Uterus (tissue), 2 donors: ENCODE measurements around the gene RAPSN.

Experiments used
- CTCF ChIP-seq, 4 experiments: fragments of 200-600 bp in 2 of 4; fragments of 450-650 bp in 2 of 4; sonication (generic) in 2 of 4; IDR thresholded peaks; one replicate each; pipeline ENCODE4 v1.5.1; 2016 to 2019; ENCODE audit warnings: antibody characterized with exemption in 4 of 4, mild to moderate bottlenecking in 2 of 4, moderate library complexity in 1 of 4
- POLR2A ChIP-seq, 2 donors: fragments of 450-650 bp; IDR thresholded peaks; one replicate each; pipeline ENCODE4 v1.6.1; 2016; ENCODE audit warnings: antibody characterized with exemption in 2 of 2, mild to moderate bottlenecking in 1 of 2, moderate library complexity in 1 of 2

- TF ChIP-seq CTCF (IDR thresholded peaks at IDR 0.05) (no peak), POLR2A (IDR thresholded peaks at IDR 0.05) (no peak)
Observed at GRCh38 chr11:47413351-47413750, 35.6 kb downstream of the RAPSN start.
